ENCODE data around the gene LDLRAD3.

LDLRAD3 gene

GRCh38 chr11:35914816-35915215, 29.0 kb upstream of the LDLRAD3 start:
- DNase-seq (ENCODE audit: low spot score) = no peak
- TF ChIP-seq, protein P1, sequence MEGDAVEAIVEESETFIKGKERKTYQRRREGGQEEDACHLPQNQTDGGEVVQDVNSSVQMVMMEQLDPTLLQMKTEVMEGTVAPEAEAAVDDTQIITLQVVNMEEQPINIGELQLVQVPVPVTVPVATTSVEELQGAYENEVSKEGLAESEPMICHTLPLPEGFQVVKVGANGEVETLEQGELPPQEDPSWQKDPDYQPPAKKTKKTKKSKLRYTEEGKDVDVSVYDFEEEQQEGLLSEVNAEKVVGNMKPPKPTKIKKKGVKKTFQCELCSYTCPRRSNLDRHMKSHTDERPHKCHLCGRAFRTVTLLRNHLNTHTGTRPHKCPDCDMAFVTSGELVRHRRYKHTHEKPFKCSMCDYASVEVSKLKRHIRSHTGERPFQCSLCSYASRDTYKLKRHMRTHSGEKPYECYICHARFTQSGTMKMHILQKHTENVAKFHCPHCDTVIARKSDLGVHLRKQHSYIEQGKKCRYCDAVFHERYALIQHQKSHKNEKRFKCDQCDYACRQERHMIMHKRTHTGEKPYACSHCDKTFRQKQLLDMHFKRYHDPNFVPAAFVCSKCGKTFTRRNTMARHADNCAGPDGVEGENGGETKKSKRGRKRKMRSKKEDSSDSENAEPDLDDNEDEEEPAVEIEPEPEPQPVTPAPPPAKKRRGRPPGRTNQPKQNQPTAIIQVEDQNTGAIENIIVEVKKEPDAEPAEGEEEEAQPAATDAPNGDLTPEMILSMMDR (IDR thresholded peaks at IDR 0.05; ENCODE audit: borderline replicate concordance, control extremely low read depth, extremely low read depth, insufficient read depth, missing control alignments) = no peak
- in situ Hi-C loops (cut with MboI; ENCODE audit: low sequenced_read_pairs, unreplicated experiment) = no loop called here

DNA sequence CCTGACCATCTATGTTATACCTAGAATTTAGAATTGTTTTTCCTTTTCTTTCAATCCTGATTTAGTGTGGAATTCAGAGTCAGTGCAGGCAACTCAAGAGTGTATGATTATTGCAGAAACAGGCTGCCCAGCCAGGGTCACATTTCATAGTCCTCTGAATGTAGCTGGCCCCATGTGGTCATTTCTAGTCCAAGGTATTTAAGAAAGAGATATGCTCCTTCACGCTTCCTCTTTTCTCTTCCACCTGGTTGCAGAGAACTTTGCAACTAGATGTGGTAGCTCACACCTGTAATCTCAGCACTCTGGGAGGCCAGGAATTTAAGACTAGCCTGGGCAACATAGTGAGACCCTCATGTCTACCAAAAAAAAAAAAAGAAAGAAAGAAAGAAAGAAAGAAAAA, 27.6 kb upstream of the LDLRAD3 start:
- in situ Hi-C loops (cut with MboI; ENCODE audit: low sequenced_read_pairs, unreplicated experiment) = no loop called here
- TF ChIP-seq, protein P1 (IDR thresholded peaks at IDR 0.05; ENCODE audit: borderline replicate concordance, control extremely low read depth, extremely low read depth, insufficient read depth, missing control alignments) = no peak
- DNase-seq (ENCODE audit: low spot score) = no peak

GRCh38 chr11:35917676-35918075, 26.2 kb upstream of the LDLRAD3 start:
- in situ Hi-C loops (cut with MboI; ENCODE audit: low sequenced_read_pairs, unreplicated experiment) = no loop called here
- TF ChIP-seq, protein P1 (IDR thresholded peaks at IDR 0.05; ENCODE audit: borderline replicate concordance, control extremely low read depth, extremely low read depth, insufficient read depth, missing control alignments) = no peak
- DNase-seq (ENCODE audit: low spot score) = peak; percentile 32

GRCh38 chr11:35918716-35919115, 25.1 kb upstream of the LDLRAD3 start:
- DNase-seq (ENCODE audit: low spot score) = no peak
- TF ChIP-seq, protein P1 (IDR thresholded peaks at IDR 0.05; ENCODE audit: borderline replicate concordance, control extremely low read depth, extremely low read depth, insufficient read depth, missing control alignments) = no peak
- in situ Hi-C loops (cut with MboI; ENCODE audit: low sequenced_read_pairs, unreplicated experiment) = no loop called here

DNA sequence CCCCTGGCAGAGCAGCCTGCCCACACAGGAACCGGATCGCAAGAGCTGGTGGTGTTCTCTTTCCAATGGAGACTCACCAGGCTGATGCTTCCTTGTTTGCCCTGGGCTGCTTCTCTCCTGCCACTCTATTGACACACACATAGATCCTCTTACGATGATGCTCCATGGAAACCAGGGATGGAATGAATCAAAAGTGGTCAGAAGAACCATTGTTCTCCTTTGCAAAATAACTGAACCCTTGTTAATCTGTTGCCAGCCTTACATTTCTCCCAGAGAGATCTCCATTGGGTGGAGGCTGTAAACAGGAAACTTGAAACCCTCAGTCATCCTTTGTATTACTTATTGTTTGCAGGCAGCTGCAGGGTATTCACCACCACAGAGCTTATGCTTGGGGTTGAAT, 24.6 kb upstream of the LDLRAD3 start:
- DNase-seq (ENCODE audit: low spot score) = no peak
- TF ChIP-seq, protein P1 (IDR thresholded peaks at IDR 0.05; ENCODE audit: borderline replicate concordance, control extremely low read depth, extremely low read depth, insufficient read depth, missing control alignments) = no peak
- in situ Hi-C loops (cut with MboI; ENCODE audit: low sequenced_read_pairs, unreplicated experiment) = no loop called here

GRCh38 chr11:35923452-35923851, 20.4 kb upstream of the LDLRAD3 start:
- TF ChIP-seq, protein P1 (IDR thresholded peaks at IDR 0.05; ENCODE audit: borderline replicate concordance, control extremely low read depth, extremely low read depth, insufficient read depth, missing control alignments) = no peak
- DNase-seq (ENCODE audit: low spot score) = no peak
- in situ Hi-C loops (cut with MboI; ENCODE audit: low sequenced_read_pairs, unreplicated experiment) = no loop called here

DNA sequence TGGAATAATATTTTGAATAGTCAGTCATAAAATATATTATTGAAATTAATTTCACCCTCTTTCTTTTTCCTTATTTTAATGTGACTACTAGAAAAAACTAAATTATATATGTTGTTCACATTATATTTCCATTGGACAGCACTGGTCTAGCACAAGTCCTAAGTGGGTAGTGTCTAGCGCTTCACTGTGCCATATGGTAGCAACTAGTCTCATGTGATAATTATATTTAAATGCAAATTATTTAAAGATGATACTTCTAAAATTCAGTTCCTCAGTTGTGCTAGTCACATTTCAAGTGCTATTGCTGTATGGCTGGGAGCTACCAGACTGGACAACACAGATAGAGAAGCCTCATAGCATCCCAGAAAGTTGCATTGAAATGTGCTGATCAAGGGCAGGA, 19.1 kb upstream of the LDLRAD3 start:
- in situ Hi-C loops (cut with MboI; ENCODE audit: low sequenced_read_pairs, unreplicated experiment) = no loop called here
- TF ChIP-seq, protein P1 (IDR thresholded peaks at IDR 0.05; ENCODE audit: borderline replicate concordance, control extremely low read depth, extremely low read depth, insufficient read depth, missing control alignments) = no peak

More for the DNA sequence above, 19.1 kb upstream of the LDLRAD3 start:
- DNase-seq (ENCODE audit: low spot score) = no peak

Measured in GM13976 (cell line).